ENCODE results near the gene ERP44. TPM values are rescaled to one million over a fixed set of nuclear protein-coding genes. Genes with fewer than 3 reads are reported as not detected.
"Not testable (repeated sequence)": the region's sequence is repeated elsewhere in the genome, so short reads cannot be mapped to it uniquely, and the experiment has no call there.

Gene ERP44
- total RNA-seq, 4 donors from 2014 or later: 9.7 to 13.2 (median 12.4) TPM

- H3K27ac ChIP-seq: no peak overlapping the region
- no peak overlapping the region for H3K4me3 ChIP-seq
- DNase-seq (ENCODE audit: low spot score in 2 of 2): no peak
- H3K27me3 ChIP-seq: no peaks in the 10 kb centered on the region
- no peak for TF ChIP-seq EP300 (IDR thresholded peaks at IDR 0.05)
- 84% methylated on average over 8 of the region's 8 CpGs for WGBS
- H3K9me3 ChIP-seq: no peaks in the 10 kb centered on the region
- no peaks in the 10 kb centered on the region for H3K36me3 ChIP-seq
- peaks cover 3% of the 10 kb centered on the region for H3K4me1 ChIP-seq
Measured at GRCh38 chr9:100064872-100065581, 33.8 kb downstream of the ERP44 start.

- Histone ChIP-seq H3K27me3 (no peaks in the 10 kb centered on the region), H3K4me1 (peaks cover 3% of the 10 kb centered on the region), H3K4me3 (no peak overlapping the region), H3K27ac (no peak overlapping the region), H3K9me3 (no peaks in the 10 kb centered on the region), H3K36me3 (peaks cover 8% of the 10 kb centered on the region)
- 60% methylated on average over 3 of the region's 3 CpGs for WGBS
- TF ChIP-seq POLR2AphosphoS5 (IDR thresholded peaks at IDR 0.05) (no peak), CTCF (IDR thresholded peaks at IDR 0.05) (no peak), EP300 (IDR thresholded peaks at IDR 0.05) (no peak), POLR2A (IDR thresholded peaks at IDR 0.05) (no peak)
- no peak for DNase-seq (ENCODE audit: low spot score in 2 of 2)
Measured at GRCh38 chr9:100063185-100063584, 35.6 kb downstream of the ERP44 start.

- not testable (repeated sequence) for DNase-seq (ENCODE audit: low spot score in 2 of 2); H3K4me3 ChIP-seq; H3K4me1 ChIP-seq; H3K27ac ChIP-seq; H3K9me3 ChIP-seq; H3K27me3 ChIP-seq
- WGBS: 80% methylated on average over 1 of the region's 1 CpG
- peaks cover 11% of the 10 kb centered on the region for H3K36me3 ChIP-seq
Measured at GRCh38 chr9:100062683-100063082, 36.1 kb downstream of the ERP44 start.

- Histone ChIP-seq H3K27ac (no peak overlapping the region), H3K4me3 (no peak overlapping the region), H3K27me3 (no peaks in the 10 kb centered on the region), H3K4me1 (peaks cover 3% of the 10 kb centered on the region), H3K9me3 (no peaks in the 10 kb centered on the region), H3K36me3 (peaks cover 14% of the 10 kb centered on the region)
- TF ChIP-seq POLR2A (IDR thresholded peaks at IDR 0.05) (no peak), CTCF (IDR thresholded peaks at IDR 0.05) (no peak), POLR2AphosphoS5 (IDR thresholded peaks at IDR 0.05) (no peak), EP300 (IDR thresholded peaks at IDR 0.05) (no peak)
- 90% methylated on average over 4 of the region's 4 CpGs for WGBS
- no peak for DNase-seq (ENCODE audit: low spot score in 2 of 2)
Measured at GRCh38 chr9:100058699-100059579, 39.9 kb downstream of the ERP44 start.

- no peak overlapping the region for H3K27ac ChIP-seq
- no peaks in the 10 kb centered on the region for H3K27me3 ChIP-seq
- peaks cover 14% of the 10 kb centered on the region for H3K36me3 ChIP-seq
- H3K4me3 ChIP-seq: no peak overlapping the region
- TF ChIP-seq EP300 (IDR thresholded peaks at IDR 0.05) (no peak), CTCF (IDR thresholded peaks at IDR 0.05) (no peak), POLR2AphosphoS5 (IDR thresholded peaks at IDR 0.05) (no peak), POLR2A (IDR thresholded peaks at IDR 0.05) (no peak)
- H3K9me3 ChIP-seq: no peaks in the 10 kb centered on the region
- no peak for DNase-seq (ENCODE audit: low spot score in 2 of 2)
- H3K4me1 ChIP-seq: no peaks in the 10 kb centered on the region
Measured at GRCh38 chr9:100057624-100058023, 41.2 kb downstream of the ERP44 start.

GRCh38 chr9:100056561-100056960, 42.2 kb downstream of the ERP44 start:
- H3K36me3 ChIP-seq: peaks cover 18% of the 10 kb centered on the region

More at GRCh38 chr9:100056561-100056960, 42.2 kb downstream of the ERP44 start:
- no peak for DNase-seq (ENCODE audit: low spot score in 2 of 2)
- Histone ChIP-seq H3K4me3 (no peak overlapping the region), H3K4me1 (no peaks in the 10 kb centered on the region), H3K27ac (no peak overlapping the region), H3K9me3 (no peaks in the 10 kb centered on the region), H3K27me3 (no peaks in the 10 kb centered on the region)
- no peak for TF ChIP-seq POLR2AphosphoS5 (IDR thresholded peaks at IDR 0.05)
- WGBS: 91% methylated on average over 2 of the region's 2 CpGs

All from suprapubic skin (tissue), 4 donors.